Loucy (cell line): Measurements from ENCODE around the gene IDH2.

Source experiments
- H2AFZ ChIP-seq: fragments of 200-600 bp; sonication (generic); 2 replicates; pipeline ENCODE4 v1.6.0; 2016; ENCODE audit warnings: antibody characterized with exemption, mild to moderate bottlenecking, low read length, moderate library complexity
- H3F3A ChIP-seq: fragments of 200-600 bp; 2 replicates; pipeline ENCODE4 v1.6.0; 2016; ENCODE audit warnings: antibody characterized with exemption, low read depth, mild to moderate bottlenecking
- H3K27me3 ChIP-seq: fragments of 200-600 bp; sonication (generic); 2 replicates; pipeline ENCODE4 v1.6.1; 2014; ENCODE audit warnings: low read length, mild to moderate bottlenecking; ENCODE audit not compliant: insufficient read depth, poor library complexity, severe bottlenecking
- H3K36me3 ChIP-seq: fragments of 200-600 bp; sonication (generic); 2 replicates; pipeline ENCODE4 v1.6.1; 2016; ENCODE audit warnings: low read length; ENCODE audit not compliant: insufficient read depth
- H3K4me1 ChIP-seq: fragments of 200-600 bp; sonication (generic); 2 replicates; pipeline ENCODE4 v1.5.1; 2014; ENCODE audit warnings: low read length, mild to moderate bottlenecking; ENCODE audit not compliant: insufficient read depth, poor library complexity, severe bottlenecking
- H3K4me2 ChIP-seq: fragments of 200-600 bp; sonication (generic); 2 replicates; pipeline ENCODE4 v1.6.0; 2014; ENCODE audit warnings: antibody characterized with exemption, low read length, low read depth, mild to moderate bottlenecking; ENCODE audit not compliant: poor library complexity, severe bottlenecking
- H3K4me3 ChIP-seq: fragments of 200-600 bp; sonication (generic); 2 replicates; pipeline ENCODE4 v1.5.1; 2014; ENCODE audit warnings: low read length, mild to moderate bottlenecking, mixed read lengths; ENCODE audit not compliant: poor library complexity, severe bottlenecking
- H3K79me2 ChIP-seq: fragments of 200-600 bp; sonication (generic); 2 replicates; pipeline ENCODE4 v1.6.1; 2014; ENCODE audit warnings: low read length; ENCODE audit not compliant: insufficient read depth
- H3K9ac ChIP-seq: fragments of 200-600 bp; sonication (generic); 2 replicates; pipeline ENCODE4 v1.6.0; 2014; ENCODE audit warnings: mild to moderate bottlenecking, low read depth, low read length, moderate library complexity; ENCODE audit not compliant: poor library complexity, severe bottlenecking
- H3K9me2 ChIP-seq: fragments of 200-600 bp; sonication (generic); replicated peaks from 2 replicates; pipeline ENCODE4 v1.6.1; 2016; ENCODE audit warnings: low read depth, low read length, mixed read lengths
- H3K9me3 ChIP-seq: fragments of 200-600 bp; sonication (generic); 2 replicates; pipeline ENCODE4 v1.6.1; 2014; ENCODE audit warnings: mild to moderate bottlenecking, antibody characterized with exemption, low read length, low read depth; ENCODE audit not compliant: insufficient read depth
- H4K20me1 ChIP-seq: fragments of 200-600 bp; sonication (generic); 2 replicates; pipeline ENCODE4 v1.6.0; 2014; ENCODE audit warnings: antibody characterized with exemption, low read length, mild to moderate bottlenecking; ENCODE audit not compliant: insufficient read depth, poor library complexity, severe bottlenecking
- CTCF ChIP-seq: fragments of 200-600 bp; sonication (generic); conservative IDR thresholded peaks from 2 replicates; pipeline ENCODE4 v1.5.1; 2014; ENCODE audit warnings: mild to moderate bottlenecking, antibody characterized with exemption, low read length
- EZH2phosphoT487 ChIP-seq: fragments of 200-600 bp; IDR thresholded peaks from 2 replicates; pipeline ENCODE4 v1.6.1; 2018; ENCODE audit warnings: antibody characterized with exemption, mild to moderate bottlenecking, moderate library complexity, borderline replicate concordance

IDH2 gene

GRCh38 chr15:90130291-90130690, 28.0 kb upstream of the IDH2 start:
- Histone ChIP-seq H3K4me3 (no peak overlapping the region), H3K27me3 (no peaks in the 10 kb centered on the region), H3K9me3 (no peaks in the 10 kb centered on the region), H3K36me3 (no peaks in the 10 kb centered on the region), H3K4me1 (no peaks in the 10 kb centered on the region), H3F3A (no peaks in the 10 kb centered on the region), H3K9ac (no peak overlapping the region), H2AFZ (no peak overlapping the region), H3K9me2 (no peaks in the 10 kb centered on the region), H4K20me1 (no peaks in the 10 kb centered on the region), H3K4me2 (no peak overlapping the region), H3K79me2 (no peaks in the 10 kb centered on the region)
- TF ChIP-seq EZH2phosphoT487 (no peak), CTCF (no peak)

- H2AFZ ChIP-seq, result no peak overlapping the region
- no peaks in the 10 kb centered on the region for H4K20me1 ChIP-seq
- no peak for TF ChIP-seq EZH2phosphoT487
- TF ChIP-seq CTCF, result no peak
- H3K4me1 ChIP-seq, result no peaks in the 10 kb centered on the region
- no peak overlapping the region for H3K4me3 ChIP-seq
- no peak overlapping the region for H3K9ac ChIP-seq
- no peaks in the 10 kb centered on the region for H3K79me2 ChIP-seq
- no peaks in the 10 kb centered on the region for H3K36me3 ChIP-seq
- no peaks in the 10 kb centered on the region for H3K9me2 ChIP-seq
- H3K27me3 ChIP-seq, result no peaks in the 10 kb centered on the region
- H3K4me2 ChIP-seq, result no peak overlapping the region
- H3K9me3 ChIP-seq, result no peaks in the 10 kb centered on the region
- no peaks in the 10 kb centered on the region for H3F3A ChIP-seq
These were observed 24.5 kb upstream of the IDH2 start for GRCh38 chr15:90126596-90127435.

- H3K4me3 ChIP-seq, result no peak overlapping the region
- H3K4me1 ChIP-seq, result no peaks in the 10 kb centered on the region
- H3F3A ChIP-seq, result no peaks in the 10 kb centered on the region
- H2AFZ ChIP-seq, result no peak overlapping the region
- H3K9me3 ChIP-seq, result no peaks in the 10 kb centered on the region
- TF ChIP-seq EZH2phosphoT487 (no peak), CTCF (no peak)
- H3K79me2 ChIP-seq, result no peaks in the 10 kb centered on the region
- H3K4me2 ChIP-seq, result no peak overlapping the region
- H3K27me3 ChIP-seq, result no peaks in the 10 kb centered on the region
- H3K36me3 ChIP-seq, result no peaks in the 10 kb centered on the region
- H3K9ac ChIP-seq, result no peak overlapping the region
- H4K20me1 ChIP-seq, result no peaks in the 10 kb centered on the region
- no peaks in the 10 kb centered on the region for H3K9me2 ChIP-seq
These were observed 23.8 kb upstream of the IDH2 start for GRCh38 chr15:90126022-90126421.
